Measurements from ENCODE around the gene ARMC8. TPM values are rescaled to one million over a fixed set of nuclear protein-coding genes. Genes with fewer than 3 reads are reported as not detected.

Gene ARMC8
- total and polyA plus RNA-seq, 2 of the 8 experiments (the other 6 are each of a cell fraction or from before 2014, with no cell fraction given), result 47.3 to 58.5 TPM

- Histone ChIP-seq H3K4ac (replicated peaks; ENCODE audit: insufficient read length, low read depth, low read length) (peak within 1 kb of the TSS; percentile 50), H3K23ac (ENCODE audit: insufficient read length) (no peak within 1 kb of the TSS), H3K36me3 (ENCODE audit: control insufficient read depth in 2 of 4, insufficient read depth in 4 of 4, low read length in 3 of 4) (peaks cover 0 to 26% (median 1%) of the 10 kb centered on the region in 4 experiments; a peak in 2 of 8 replicates), H3K56ac (replicated peaks; ENCODE audit: insufficient read length, low read depth, low read length) (peak within 1 kb of the TSS; percentile 94), H2BK20ac (ENCODE audit: low read length) (no peak within 1 kb of the TSS), H3K9me3 (ENCODE audit: insufficient read depth in 2 of 2, low read depth in 1 of 2, low read length in 1 of 2) (no peaks in the 10 kb centered on the region), H3K14ac (ENCODE audit: insufficient read length) (no peak within 1 kb of the TSS), H4K91ac (replicated peaks; ENCODE audit: insufficient read length, low read length) (peak within 1 kb of the TSS; percentile 88), H3K27ac (ENCODE audit: low read depth, low read length) (peak within 1 kb of the TSS; percentile 73; the same call in 1 of the 2 replicates), H3K79me1 (ENCODE audit: low read depth, low read length) (no peaks in the 10 kb centered on the region), H2AK5ac (ENCODE audit: low read depth, low read length) (no peak within 1 kb of the TSS), H4K20me1 (replicated peaks in 1 of 2; ENCODE audit: control insufficient read depth in 1 of 2, insufficient read depth in 2 of 2, low read length in 2 of 2) (no peaks in the 10 kb centered on the region), H4K8ac (ENCODE audit: extremely low read depth, insufficient read depth, low read length) (peak within 1 kb of the TSS; percentile 99; the same call in 1 of the 2 replicates), H3K18ac (ENCODE audit: extremely low read depth, low read length) (peak within 1 kb of the TSS; percentile 98), H3K4me1 (replicated peaks in 1 of 4; ENCODE audit: control insufficient read depth in 3 of 4, insufficient read depth in 4 of 4, low read length in 3 of 4) (no peaks in the 10 kb centered on the region; a peak in 1 of 7 replicates), H3K79me2 (ENCODE audit: control insufficient read depth in 1 of 2, insufficient read depth in 2 of 2, low read length in 2 of 2) (peaks cover 0 to 20% of the 10 kb centered on the region in 2 experiments; a peak in 2 of 4 replicates), H3K23me2 (ENCODE audit: low read depth, low read length) (peaks cover 5% of the 10 kb centered on the region; the same call in 1 of the 2 replicates), H2BK15ac (ENCODE audit: low read length) (no peak within 1 kb of the TSS), H3K27me3 (replicated peaks in 1 of 4; ENCODE audit: control insufficient read depth in 3 of 4, extremely low read depth in 1 of 4, insufficient read depth in 3 of 4, low read length in 3 of 4) (no peaks in the 10 kb centered on the region), H2BK5ac (ENCODE audit: low read depth, low read length) (peak within 1 kb of the TSS; percentile 91), H4K5ac (ENCODE audit: insufficient read length, low read depth, low read length) (peak within 1 kb of the TSS; percentile 94), H3K9ac (replicated peaks in 1 of 4; ENCODE audit: extremely low read depth in 1 of 4, low read depth in 3 of 4, low read length in 3 of 4) (peak within 1 kb of the TSS; percentile 75 to 92 (median 82)), H3K4me3 (ENCODE audit: extremely low read depth in 1 of 4, insufficient read depth in 2 of 4, low read depth in 3 of 4, low read length in 4 of 4) (peak within 1 kb of the TSS; percentile 82 to 93 (median 86)), H2BK12ac (ENCODE audit: low read depth, low read length) (no peak within 1 kb of the TSS), H2BK120ac (replicated peaks; ENCODE audit: low read depth, low read length) (no peak within 1 kb of the TSS), H3K4me2 (ENCODE audit: insufficient read depth in 1 of 2, low read depth in 2 of 2, low read length in 2 of 2) (peak within 1 kb of the TSS; percentile 73 to 74), H2AFZ (ENCODE audit: low read length) (peak within 1 kb of the TSS; percentile 37)
- peak in 1 of 2 experiments; percentile 85 for DNase-seq (ENCODE audit: low read depth in 1 of 2, low spot score in 2 of 2)
- peak; percentile 52 for FAIRE-seq
- CTCF ChIA-PET (ENCODE audit: partially characterized antibody), result interaction anchor here (0.9 to 1.5 kb wide), 5 partner anchors 47 to 175 kb away, joined by 3 read pairs; no protein-coding TSS in a partner anchor
- POLR2A ChIA-PET (ENCODE audit: partially characterized antibody), result interaction anchor here (0.6 to 5.3 kb wide), 20 partner anchors 12 to 662 kb away, joined by 3 to 56 read pairs (median 3); partner anchors contain the start of gene ARMC8
- WGBS, 2 experiments (ENCODE audit: extremely low coverage in 1 of 2, insufficient coverage in 1 of 2, insufficient read length in 1 of 2, insufficient replicate concordance in 2 of 2, low coverage in 1 of 2, low lambda C conversion rate in 2 of 2, missing lambda C conversion rate in 1 of 2), result 2% methylated on average over 38 of the region's 38 CpGs; no CpG with 5 or more reads in 1 of the 2 experiments
- TF ChIP-seq USF2 (IDR thresholded peaks at IDR 0.05; ENCODE audit: low read length), result peak; percentile 8; the same call in 1 of the 2 replicates
- 0 out of 2 replicates have a peak, but pooled peaks have one; percentile 20 for TF ChIP-seq SP4 (IDR thresholded peaks at IDR 0.05; ENCODE audit: low read length)
- TF ChIP-seq RBBP5 (IDR thresholded peaks at IDR 0.05; ENCODE audit: borderline replicate concordance, low read depth, low read length), result peak; percentile 95
- TF ChIP-seq HDAC6 (IDR thresholded peaks at IDR 0.05; ENCODE audit: low read depth, low read length), result no peak
These were observed 12.5 kb upstream of the ARMC8 start, which contains the start of gene DBR1 for GRCh38 chr3:138174421-138175131. TSS of gene DBR1 (minus strand) at chr3:138174921. CDS start at chr3:138174795, 126 bp downstream.

Data from H1 (cell line).